RWPE2 (cell line): ENCODE measurements around the gene ZBTB8OS.
"Not testable (repeated sequence)": the region's sequence is repeated elsewhere in the genome, so short reads cannot be mapped to it uniquely, and the experiment has no call there.

Experiments used
- ATAC-seq: fragments of 200-7000 bp; cut with Tn5 transposase; 3 replicates; pipeline ENCODE4 v1.9.1; 2021; ENCODE audit warnings: low read depth
- DNase-seq: peaks from one replicate; pipeline ENCODE4 v3.0.0-alpha.2; 2020; ENCODE audit warnings: low spot score
- H3K27ac ChIP-seq: fragments of 450-650 bp; 2 replicates; pipeline ENCODE4 v1.5.1; 2017; ENCODE audit warnings: mild to moderate bottlenecking; ENCODE audit not compliant: poor library complexity, severe bottlenecking
- H3K27me3 ChIP-seq: fragments of 250-450 bp; sonication (Bioruptor Pico); 2 replicates; pipeline ENCODE4 v1.5.1; 2021; ENCODE audit warnings: mild to moderate bottlenecking, moderate library complexity; ENCODE audit not compliant: insufficient read depth, poor library complexity, severe bottlenecking
- H3K36me3 ChIP-seq: fragments of 250-450 bp; sonication (Bioruptor Pico); 2 replicates; pipeline ENCODE4 v1.5.1; 2020; ENCODE audit warnings: low read depth, mild to moderate bottlenecking, moderate library complexity
- H3K4me1 ChIP-seq: fragments of 250-450 bp; sonication (Bioruptor Pico); 2 replicates; pipeline ENCODE4 v1.5.1; 2021; ENCODE audit warnings: mild to moderate bottlenecking, moderate library complexity; ENCODE audit not compliant: insufficient read depth, poor library complexity, severe bottlenecking
- H3K4me3 ChIP-seq: fragments of 250-450 bp; sonication (Bioruptor Pico); 2 replicates; pipeline ENCODE4 v1.5.1; 2021; ENCODE audit warnings: mild to moderate bottlenecking, moderate library complexity; ENCODE audit not compliant: severe bottlenecking
- H3K9me3 ChIP-seq: fragments of 250-450 bp; sonication (Bioruptor Pico); 2 replicates; pipeline ENCODE4 v1.5.1; 2021; ENCODE audit warnings: mild to moderate bottlenecking, moderate library complexity; ENCODE audit not compliant: severe bottlenecking
- CTCF ChIP-seq: fragments of 450-650 bp; IDR thresholded peaks from one replicate; pipeline ENCODE4 v1.5.1; 2017; ENCODE audit warnings: mild to moderate bottlenecking, moderate library complexity; ENCODE audit not compliant: poor library complexity, severe bottlenecking

ZBTB8OS gene

GRCh38 chr1:32650752-32651460 is 556 bp upstream of the ZBTB8OS start, which contains the start of gene RBBP4:
TSS of gene RBBP4 (plus strand) at chr1:32651208. CDS start at chr1:32651307, 99 bp downstream.
- H3K36me3 ChIP-seq, result peaks cover 47% of the 10 kb centered on the region
- peak within 1 kb of the TSS; percentile 60 for H3K4me3 ChIP-seq
- H3K9me3 ChIP-seq, result no peaks in the 10 kb centered on the region
- DNase-seq (peak; percentile 95), ATAC-seq (peak; percentile 89)
- peak within 1 kb of the TSS; percentile 92 for H3K27ac ChIP-seq
- H3K27me3 ChIP-seq, result no peaks in the 10 kb centered on the region
- peaks cover 13% of the 10 kb centered on the region for H3K4me1 ChIP-seq
- TF ChIP-seq CTCF, result no peak

GRCh38 chr1:32647308-32648134 is 2.8 kb downstream of the ZBTB8OS start:
- Histone ChIP-seq H3K27ac (no peak overlapping the region), H3K27me3 (no peaks in the 10 kb centered on the region), H3K36me3 (peaks cover 20% of the 10 kb centered on the region), H3K4me3 (no peak overlapping the region), H3K9me3 (no peaks in the 10 kb centered on the region), H3K4me1 (peaks cover 6% of the 10 kb centered on the region)
- no peak for DNase-seq
- ATAC-seq, result no peak
- TF ChIP-seq CTCF, result no peak

GRCh38 chr1:32644426-32644825 is 5.9 kb downstream of the ZBTB8OS start:
- Histone ChIP-seq H3K9me3 (no peaks in the 10 kb centered on the region), H3K4me1 (no peaks in the 10 kb centered on the region), H3K36me3 (peaks cover 15% of the 10 kb centered on the region), H3K27ac (no peak overlapping the region), H3K27me3 (no peaks in the 10 kb centered on the region), H3K4me3 (no peak overlapping the region)
- ATAC-seq, result no peak
- DNase-seq, result no peak
- no peak for TF ChIP-seq CTCF

- not testable (repeated sequence) for H3K27ac ChIP-seq, ATAC-seq, H3K9me3 ChIP-seq, H3K4me1 ChIP-seq, H3K4me3 ChIP-seq, H3K27me3 ChIP-seq, DNase-seq
- peaks cover 20% of the 10 kb centered on the region for H3K36me3 ChIP-seq
Observed at GRCh38 chr1:32642292-32642827, 8.0 kb downstream of the ZBTB8OS start.

GRCh38 chr1:32639489-32640075 is 10.8 kb downstream of the ZBTB8OS start:
- ATAC-seq (no peak), DNase-seq (no peak)
- Histone ChIP-seq H3K36me3 (peaks cover 13% of the 10 kb centered on the region; the same call in 1 of the 2 replicates), H3K27me3 (no peaks in the 10 kb centered on the region), H3K9me3 (no peaks in the 10 kb centered on the region), H3K27ac (no peak overlapping the region), H3K4me1 (no peaks in the 10 kb centered on the region), H3K4me3 (no peak overlapping the region)
- TF ChIP-seq CTCF, result no peak
